ENCODE results near the gene TNNT1.
"Not testable (repeated sequence)": the region's sequence is repeated elsewhere in the genome, so short reads cannot be mapped to it uniquely, and the experiment has no call there.

Gene TNNT1, protein sequence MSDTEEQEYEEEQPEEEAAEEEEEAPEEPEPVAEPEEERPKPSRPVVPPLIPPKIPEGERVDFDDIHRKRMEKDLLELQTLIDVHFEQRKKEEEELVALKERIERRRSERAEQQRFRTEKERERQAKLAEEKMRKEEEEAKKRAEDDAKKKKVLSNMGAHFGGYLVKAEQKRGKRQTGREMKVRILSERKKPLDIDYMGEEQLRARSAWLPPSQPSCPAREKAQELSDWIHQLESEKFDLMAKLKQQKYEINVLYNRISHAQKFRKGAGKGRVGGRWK
- 0 reads per million in 3 experiments for total RNA-seq

DNA sequence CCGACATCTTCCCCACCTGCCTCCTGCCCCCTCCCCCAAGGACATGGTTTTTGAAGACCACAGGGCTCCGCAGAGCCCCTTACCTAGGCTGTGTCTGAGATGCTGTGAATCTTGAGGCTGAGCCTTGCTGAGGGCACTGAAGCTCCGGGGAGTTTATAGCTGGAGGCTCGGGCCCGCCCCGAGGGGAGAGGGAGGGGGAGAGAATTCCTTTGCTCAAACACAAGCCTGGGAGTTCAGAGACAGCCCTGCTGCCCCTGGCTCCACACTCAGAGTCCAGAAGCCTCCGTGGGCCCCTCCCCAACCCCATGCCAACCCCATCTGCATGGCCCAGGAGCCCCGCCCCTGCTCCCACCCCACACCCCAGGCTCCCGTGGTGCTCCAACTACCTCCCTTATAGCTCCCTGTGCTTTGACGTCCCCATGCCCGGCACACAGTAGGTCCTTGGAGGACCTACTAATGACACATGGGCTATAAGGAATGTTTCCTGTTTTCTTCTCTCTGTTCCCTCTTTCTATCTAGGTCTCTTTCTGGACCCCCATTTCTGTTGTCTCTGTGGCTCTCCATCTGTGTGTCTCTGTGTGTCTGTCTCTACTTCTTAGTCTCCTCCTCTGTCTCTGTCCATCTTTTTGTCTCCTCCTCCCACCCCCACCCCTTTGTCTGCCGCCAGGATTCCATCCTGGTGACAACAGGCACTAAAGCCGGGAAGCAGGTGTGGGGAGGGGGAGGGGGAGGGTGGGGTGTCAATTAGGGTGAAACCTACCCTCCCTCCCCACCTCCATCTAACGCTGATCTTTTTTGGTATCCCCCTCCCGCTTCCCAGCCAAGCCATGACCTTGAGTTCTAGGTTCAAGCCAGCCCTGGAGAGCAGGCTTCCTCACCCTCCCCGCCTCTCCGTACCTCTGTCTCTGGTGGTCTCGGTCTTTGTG, at the start of gene TNNT1:
Gene TNNT1, minus strand, starts transcription at position 129 of the 926 bp plus-strand sequence. CDS start 2,049 bp downstream, outside the sequence.
- no peak for DNase-seq

DNA sequence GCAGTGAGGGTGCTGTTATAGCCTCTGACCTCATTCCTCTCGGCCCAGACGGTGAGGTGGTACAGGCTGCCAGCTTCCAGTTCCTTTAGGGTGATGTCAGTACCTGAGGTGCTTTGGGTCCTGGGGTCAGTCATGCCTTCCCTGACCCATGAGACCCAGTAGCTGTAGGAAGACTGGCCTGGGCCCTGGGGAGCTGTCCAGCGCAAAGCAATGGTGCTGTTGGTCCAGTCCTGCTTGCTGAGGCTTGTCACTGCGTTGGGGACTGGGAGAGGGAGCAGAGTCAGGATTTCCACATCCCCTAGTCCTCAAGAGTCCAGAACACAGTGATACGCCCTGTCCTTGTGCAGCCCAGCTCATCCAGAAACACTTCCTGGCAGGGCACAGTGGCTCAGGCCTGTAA, 49.6 kb upstream of the TNNT1 start:
- DNase-seq, result no peak

DNA sequence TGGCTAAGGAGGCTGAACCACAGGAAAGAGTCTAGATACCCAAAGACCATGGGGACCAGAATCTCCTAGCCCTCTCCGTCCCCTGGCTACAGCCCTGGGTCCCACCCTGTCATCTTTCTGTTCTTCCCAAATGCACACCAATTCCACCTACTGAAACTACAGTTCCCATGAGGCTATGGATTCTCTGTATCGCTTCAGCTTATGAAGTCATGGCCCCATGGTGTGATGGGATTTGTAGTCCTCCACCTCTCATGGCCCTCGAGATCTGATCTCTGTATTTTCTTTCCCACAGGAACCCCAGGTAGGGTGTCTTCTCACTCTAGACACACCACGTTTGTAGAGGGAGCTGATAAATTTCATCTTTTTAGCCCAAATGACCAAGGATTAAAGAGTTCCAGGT, 48.5 kb upstream of the TNNT1 start:
- no peak for DNase-seq

DNA sequence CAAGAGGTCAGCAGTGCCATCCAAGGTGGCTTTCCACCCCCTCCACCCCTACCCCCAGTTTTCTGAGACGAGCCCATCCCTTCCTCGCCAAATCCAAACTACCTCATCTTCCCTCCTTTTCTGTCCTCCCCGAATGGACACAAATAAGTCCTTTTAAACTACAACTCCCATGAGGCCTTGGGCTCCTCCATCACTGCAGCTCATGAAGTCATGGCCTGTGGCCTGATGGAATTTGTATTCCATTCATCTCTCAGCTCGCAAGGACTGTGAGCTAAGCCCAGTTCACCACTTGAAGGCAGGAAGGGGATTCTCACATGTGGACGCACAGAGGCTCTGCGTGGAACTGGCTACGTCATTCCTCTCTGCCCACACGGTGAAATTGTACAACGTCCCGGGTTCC, 47.8 kb upstream of the TNNT1 start:
- DNase-seq, result no peak

DNA sequence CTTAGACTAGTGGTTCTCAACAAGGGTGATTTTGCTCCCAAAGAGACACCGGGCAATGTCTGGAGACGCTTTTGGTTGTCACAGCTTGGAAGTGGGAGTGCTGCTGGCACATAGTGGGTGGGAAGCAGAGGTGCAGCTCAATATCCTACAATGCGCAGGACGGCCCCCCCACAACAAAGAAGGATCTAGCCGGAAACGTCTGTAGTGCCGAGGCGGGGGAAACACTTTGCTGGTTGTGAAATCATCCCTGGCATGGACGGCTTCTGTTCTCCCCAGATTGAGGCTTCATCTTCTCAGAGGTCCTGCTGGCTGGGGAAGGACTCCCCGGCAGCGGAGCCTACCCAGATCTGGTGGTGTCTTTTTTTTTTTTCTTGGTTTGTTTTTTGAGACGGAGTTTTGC, 44.5 kb upstream of the TNNT1 start:
- no peak for DNase-seq

DNA sequence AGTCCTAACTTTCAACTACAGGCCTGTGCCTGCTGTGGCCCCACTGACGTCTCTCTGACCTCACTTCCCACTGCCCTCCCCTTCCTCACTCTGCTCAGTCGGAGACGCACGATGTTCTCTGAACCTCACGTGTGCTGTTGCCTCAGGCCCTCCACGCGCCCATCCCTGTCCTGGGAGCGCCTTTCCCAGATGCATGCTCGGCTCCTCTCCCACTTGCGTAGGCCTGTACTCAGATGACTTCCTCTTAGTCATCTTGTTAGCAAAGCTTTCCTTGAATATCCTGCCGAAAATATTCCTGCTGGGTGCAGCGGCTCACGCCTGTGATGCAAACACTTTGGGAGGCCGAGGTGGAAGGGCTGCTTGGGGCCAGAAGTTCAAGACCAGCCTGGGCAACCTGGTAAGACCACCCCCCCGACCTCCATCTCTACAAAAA, 40.4 kb upstream of the TNNT1 start:
- no peak for DNase-seq

DNA sequence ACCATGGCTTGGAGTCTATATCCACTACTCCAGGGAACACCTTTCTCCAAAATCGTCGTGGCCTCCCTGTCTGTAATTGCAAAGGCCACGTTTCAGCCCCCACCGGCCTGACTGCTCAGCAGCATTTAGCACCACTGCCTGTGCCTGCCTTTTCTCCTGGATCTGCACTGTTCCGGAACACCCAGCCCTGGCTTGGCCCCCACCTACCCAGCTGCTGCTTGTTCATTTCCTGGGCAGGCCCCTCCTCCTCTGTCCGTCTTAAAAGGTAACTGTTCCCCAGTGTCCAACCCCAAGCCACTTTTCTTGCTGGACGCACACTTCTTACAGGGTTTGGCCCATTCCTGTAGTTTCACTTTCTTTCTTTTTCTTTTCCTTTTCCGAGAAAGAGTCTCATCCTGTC, 39.6 kb upstream of the TNNT1 start:
- DNase-seq, result no peak

DNA sequence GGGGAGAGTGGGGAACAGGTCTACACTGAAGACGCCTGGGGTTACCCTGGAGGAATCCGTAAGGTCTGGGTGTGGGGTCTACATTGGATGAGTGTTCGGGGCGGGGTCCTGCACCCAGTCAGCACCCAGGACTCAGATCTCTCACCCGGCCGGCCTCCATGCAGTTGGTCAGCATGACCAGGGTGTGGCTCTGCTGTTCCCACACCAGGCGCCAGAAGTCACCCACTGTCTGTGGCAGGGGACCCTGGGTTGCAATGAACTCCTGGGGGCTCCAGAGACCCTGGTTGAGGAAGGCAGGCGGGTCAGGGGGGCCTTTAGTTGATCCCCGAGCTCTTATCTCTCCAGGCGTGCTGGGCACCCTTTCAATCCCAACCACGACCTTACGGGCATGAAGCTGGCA, 37.1 kb upstream of the TNNT1 start:
- DNase-seq, result no peak

DNA sequence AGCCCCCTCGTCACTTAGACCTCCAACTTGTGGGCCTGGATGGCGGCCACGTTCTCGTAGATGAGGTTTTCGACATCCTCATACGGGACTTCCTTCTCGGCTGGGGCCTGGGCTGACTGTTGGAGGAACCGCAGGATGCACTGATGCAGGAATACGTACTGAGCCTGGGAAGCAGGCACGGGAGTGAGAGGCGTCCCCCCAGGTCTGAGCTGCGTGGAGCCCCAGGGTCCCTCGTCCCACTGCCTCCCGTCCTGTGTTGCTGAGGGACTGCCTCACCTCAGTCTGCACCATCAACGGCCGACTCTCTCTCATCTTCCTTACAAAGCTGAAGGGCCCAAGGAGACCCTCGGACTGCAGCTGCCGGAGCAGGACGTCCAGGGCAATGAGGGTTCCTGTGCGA, 32.7 kb upstream of the TNNT1 start:
- no peak for DNase-seq

DNA sequence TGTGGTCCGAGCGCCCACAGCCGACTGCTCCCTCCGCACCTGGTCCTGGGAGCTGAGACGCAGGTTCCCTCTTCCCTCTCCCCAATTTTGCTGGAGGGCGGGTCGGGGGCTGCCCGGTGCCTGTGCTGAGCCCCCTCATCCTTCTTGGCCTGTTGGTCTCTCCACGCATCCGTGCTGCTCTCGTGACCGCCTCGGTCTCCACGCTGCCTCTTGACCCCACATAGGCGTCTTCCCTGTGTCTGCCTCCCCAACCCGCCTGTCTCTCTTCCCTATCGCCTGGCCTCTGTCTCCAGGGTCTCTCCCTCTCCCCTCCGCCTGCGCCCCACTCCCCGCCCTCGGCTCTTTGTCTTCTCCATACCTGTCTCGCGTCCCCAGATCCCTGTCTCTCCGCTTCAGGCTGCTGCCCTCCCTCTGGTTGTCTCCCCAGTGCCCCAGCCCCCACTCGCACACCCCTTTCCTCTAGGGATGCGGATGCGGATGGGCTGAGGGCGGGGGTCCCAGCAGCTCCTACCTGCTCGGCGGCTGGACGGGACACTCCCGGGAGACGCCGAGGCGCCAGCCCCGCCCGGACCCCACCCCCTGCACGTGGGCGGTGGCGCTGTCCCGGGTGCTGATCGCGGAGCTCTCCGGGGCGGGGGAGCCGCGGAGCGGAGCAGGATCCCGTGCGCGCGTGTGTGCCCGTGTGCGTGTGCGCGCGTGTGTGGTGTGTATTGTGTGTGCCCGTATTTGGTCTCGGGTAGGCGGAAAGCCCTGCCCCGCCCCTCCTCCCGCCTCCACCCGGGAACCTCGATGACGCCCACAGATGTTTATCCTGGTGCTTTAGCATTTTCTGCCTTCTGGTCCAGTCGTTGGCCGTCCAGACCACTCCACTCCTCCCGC, 30.8 kb upstream of the TNNT1 start, which contains the start of gene SYT5:
Gene SYT5, minus strand, starts transcription at position 684 of the 879 bp plus-strand sequence. CDS start 1,248 bp downstream, outside the sequence.
- DNase-seq, result peak; percentile 54

DNA sequence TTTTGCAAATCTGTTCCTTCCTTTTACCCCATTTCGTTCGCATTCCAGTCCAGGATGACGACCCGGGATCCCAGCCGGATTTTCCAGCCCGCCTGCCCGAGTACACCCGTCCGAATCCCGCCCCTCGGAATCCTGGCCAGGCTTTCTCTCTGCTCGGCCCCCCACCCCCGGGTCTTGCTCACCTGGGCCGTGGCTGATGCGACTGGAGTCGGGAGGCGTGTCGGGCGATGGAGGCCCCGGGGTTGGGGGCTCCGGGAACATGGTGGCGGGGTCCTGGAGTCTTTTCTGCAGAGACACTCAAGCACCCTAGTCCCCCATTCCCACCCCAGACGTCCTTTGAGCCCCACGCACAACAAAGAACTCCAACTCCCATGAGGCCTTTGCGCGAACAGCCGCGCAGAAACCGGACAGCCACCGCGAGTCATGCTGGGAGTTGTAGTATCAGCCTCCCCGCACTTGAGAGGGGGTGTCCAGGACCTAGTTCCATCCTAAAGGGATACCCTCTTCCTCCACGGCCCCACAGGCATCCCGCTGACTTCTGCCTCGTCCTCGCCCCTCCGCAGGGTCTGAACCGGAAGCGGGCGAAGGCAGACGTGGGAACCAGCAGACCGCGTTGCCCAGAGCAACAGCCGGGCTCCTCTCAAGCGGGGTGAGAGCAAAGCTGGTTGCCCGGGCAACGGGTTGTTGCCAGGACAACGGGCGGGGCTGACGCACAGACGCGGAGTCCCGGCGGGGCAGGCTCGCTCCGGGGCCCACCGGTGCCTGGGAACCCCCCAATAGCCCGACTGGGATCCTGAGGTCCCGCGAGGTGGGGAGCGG, 30.0 kb upstream of the TNNT1 start:
- peak; percentile 95 for DNase-seq

DNA sequence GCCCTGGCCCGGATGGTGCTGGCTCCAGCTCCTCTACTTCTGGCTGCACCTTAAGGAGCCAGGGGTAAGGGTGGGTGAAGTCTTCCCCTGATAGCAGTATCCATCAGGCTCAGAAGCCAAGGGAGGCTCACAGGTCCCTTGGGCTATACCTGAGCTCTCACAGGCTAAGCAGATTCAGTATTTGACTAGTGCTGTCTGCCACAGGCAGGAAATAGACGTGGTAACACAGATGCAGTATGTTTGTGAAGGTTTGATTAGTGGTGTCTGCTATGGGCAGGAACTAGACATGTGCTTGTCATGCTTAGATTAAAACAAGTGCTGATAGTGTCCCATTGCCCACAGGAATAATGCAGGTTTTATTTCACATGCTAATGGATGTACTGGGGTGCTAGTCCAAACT, 27.1 kb upstream of the TNNT1 start:
- DNase-seq, result no peak

DNA sequence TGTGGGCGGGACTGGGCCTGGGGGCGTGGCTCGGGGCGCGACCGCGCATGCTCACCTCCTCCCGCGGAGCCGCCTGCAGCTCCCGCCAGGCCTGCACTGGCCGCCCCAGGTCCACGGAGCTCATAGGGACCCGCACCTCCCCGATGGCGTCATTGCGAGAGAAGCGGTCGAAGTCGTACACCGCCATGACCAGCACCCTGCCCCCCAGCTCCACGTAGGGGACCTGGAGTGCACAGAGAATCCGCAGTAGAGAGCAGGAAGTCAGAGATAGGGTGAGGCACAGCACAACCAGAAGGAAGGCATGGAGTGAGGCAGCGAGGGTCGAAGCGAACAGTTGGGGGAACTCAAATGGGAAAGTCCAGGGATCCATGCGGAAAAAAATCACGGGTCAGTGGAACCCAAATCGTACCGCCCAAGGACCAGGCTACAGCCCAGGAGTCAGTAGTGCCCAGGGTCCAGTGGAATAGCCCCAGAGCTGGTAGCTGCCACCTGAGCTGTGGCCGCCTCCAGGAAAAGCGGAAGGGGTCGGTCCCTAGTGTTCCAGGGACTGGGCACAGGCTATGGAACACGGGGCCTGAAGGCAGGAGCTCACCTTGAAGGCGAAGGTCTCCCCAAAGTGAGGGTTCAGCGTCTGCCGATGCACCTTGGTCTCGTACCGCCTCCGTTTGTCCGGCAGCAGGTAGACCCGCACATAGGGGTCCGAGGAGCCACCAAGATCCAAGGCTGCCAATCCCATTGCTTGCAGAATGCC, 26.3 kb upstream of the TNNT1 start:
- DNase-seq, result no peak

DNA sequence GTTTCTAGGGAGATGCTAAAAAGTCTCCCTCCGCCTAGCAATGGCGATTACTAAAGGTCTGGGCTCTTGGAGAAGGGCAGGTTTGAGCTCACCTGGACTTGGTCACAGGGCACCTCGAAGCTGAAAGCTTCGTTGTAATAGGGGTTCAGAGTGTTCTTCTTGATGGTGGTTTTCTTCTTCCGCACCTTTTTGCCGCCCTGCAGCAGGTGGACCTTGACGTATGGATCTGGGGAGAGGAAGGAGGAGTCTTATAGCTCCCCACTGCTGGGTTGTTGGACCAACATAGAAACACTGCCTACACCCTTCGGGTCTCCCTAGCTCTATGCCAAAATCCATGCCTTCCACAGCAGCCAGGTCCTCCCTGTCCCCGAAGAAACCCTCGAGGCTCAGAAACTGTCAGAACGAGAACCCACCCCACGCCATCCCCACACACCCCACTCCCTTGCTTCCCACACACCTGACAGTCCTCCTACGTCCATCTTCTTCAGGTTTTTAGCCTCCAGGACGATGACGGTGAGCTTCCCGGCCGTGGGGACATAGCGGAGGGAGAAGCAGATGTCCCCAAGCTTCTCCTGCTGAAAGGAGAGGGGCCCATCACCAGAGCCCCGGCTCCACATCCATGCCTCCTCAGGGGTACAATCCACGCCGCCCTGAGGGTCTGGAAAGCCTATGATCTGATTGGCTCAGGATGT, 25.6 kb upstream of the TNNT1 start:
- DNase-seq, result no peak

DNA sequence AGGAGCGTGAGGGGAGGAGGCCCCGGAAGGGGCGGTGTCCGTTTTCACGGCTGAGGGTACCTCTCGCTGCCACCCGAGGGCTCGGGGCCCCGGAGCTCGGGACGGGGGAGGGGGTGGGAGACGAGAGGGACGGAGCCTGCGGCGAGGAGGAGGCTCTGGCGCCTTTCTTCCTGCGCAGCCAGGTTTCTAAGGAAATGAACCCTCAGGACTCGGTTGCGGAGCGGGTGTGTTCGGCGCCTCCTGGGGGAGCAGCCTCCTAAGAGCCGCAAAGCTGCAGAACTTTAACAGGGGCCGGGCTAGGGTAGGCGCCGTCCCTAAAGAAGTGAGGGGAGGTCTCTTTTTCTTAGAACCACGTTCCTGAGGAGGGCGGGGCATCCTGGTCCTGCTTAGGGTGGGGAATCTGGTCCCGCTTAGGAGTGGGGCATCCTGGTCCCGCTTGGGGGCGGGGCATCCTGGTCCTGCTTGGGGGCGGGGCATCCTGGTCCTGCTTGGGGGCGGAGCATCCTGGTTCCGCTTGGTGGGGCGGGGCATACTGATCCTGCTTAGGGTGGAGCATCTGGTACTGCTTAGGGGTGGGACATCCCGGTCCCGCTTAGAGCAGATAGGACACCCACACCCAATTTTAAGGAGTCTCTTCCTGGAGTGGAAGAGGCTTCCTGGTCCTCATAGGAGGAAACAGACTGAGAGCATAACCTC, 24.9 kb upstream of the TNNT1 start:
- no peak for DNase-seq

DNA sequence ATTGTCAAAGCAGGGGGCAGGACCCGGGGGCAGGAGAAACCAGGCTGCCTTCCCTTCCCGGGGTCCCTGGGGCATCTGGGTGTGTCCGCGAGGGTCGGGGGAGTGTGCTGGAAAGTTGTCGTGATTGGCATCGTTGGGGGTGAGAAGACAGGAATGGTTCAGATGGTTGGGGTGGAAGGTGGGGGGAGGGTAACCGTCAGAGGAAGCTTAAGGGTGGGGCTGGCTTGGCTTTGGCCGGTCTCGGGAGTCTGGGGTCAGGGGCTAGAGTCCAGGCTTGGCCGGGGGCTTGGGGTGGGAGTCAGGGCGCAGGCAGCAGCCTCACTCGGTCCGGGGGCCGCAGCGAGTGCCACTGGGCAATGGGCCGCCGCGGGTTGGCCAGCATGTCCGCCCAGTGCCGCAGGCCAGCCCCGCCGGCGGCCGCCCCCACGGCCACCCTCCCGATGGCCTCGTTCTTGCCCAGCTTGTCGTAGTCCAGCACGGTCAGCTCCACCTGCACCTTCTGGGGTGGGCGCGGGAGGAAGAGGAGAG, 24.2 kb upstream of the TNNT1 start:
- DNase-seq, result no peak

DNA sequence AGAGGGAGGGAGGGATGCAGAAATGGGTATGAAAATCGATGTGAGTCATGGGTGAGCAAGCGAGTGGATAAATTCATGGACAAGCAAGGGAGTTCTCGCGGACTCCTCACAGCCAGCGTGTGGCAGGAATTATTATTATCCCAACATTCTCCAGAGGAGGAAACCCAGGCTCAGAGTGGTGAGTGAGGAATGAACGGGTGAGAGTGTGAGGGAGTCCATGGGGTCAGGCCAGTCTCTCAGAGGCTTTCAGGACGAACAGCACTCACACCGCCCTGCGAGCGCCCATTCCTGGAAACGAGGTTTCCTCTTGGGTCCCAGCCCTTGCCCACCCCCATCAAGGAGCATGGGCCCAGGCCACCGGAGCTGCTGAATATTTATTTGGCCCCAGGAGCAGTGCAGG, 23.7 kb upstream of the TNNT1 start:
- no peak for DNase-seq

DNA sequence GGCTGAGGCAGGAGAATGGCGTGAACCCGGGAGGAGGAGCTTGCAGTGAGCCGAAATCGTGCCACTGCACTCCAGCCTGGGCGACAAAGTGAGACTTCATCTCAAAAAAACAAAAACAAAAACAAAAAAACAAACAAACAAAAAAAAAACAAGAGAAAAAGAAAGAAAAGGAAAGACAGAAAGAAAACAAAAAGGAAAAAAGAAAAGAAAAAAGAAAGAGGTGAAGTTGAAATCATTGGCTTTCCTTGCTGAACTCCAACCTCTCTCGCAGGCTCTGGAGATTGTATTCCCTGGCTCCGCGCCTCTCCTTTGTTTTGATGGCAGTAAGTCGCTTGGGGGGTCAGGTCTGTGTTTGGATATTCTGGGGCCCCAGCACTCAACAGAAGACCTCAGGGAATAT, 23.3 kb upstream of the TNNT1 start:
- DNase-seq, result not testable (repeated sequence)

DNA sequence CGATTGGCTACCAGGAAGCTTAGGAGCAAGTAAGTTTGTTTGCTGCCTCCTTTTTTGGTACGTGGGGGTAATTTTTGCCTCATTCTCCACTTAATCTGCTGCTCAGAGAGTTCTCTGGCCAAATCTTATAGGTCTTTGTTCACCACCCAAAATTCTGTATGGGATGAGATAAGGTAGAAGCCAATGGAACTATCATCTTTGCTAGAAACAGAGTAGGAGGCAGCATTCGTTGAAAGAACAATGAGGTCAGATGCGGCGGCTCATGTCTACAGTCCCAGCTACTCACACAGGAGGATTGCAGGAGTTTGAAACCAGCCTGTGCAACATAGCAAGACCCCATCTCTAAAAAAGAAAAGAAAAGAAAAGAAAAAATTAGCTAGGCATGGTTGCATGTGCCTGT, 22.4 kb upstream of the TNNT1 start:
- DNase-seq, result no peak

DNA sequence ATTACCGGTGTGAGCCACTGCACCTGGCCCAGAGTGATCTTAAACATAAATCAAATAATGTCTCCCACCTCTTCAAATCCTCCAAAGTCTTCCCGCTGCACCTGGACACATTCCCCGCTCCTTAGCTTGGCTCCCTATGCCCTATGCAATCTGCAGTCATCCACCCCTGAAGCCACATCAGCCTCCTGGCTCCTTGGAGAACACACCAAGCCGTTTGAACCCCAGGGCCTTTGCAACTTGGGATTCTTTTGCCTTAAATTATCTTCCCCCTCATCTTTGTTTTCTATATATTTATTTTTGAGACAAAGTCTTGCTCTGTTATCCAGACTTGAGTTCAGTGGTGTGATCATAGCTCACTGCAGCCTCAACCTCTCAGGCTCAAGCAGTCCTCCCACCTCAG, 20.1 kb upstream of the TNNT1 start:
- no peak for DNase-seq
